Adrenal gland (tissue), 12 donors: ENCODE measurements around the gene LGALS3BP. TPM values are rescaled to one million over a fixed set of nuclear protein-coding genes. Genes with fewer than 3 reads are reported as not detected.

Experiments used
- DNase-seq, 7 donors: peaks; one replicate each; pipeline ENCODE4 v3.0.0-alpha.2; 2019 to 2020
- H3K27ac ChIP-seq, 5 donors: fragments of 200-600 bp; sonication (generic) in 4 of 5; 1 replicate in 3 of 5; 2 replicates in 2 of 5; pipeline versions ENCODE4 v1.5.1 to v1.8.0; 2016 to 2020; ENCODE audit warnings: mild to moderate bottlenecking in 1 of 5
- H3K27me3 ChIP-seq: fragments of 200-600 bp; 2 replicates; pipeline ENCODE4 v1.8.0; 2021
- H3K36me3 ChIP-seq, 2 donors: fragments of 200-600 bp; replicated peaks in 1 of 2; 1 replicate in 1 of 2; 2 replicates in 1 of 2; pipeline versions ENCODE4 v1.5.1 to v1.8.0; 2018 to 2022
- H3K4me1 ChIP-seq, 2 donors: fragments of 200-600 bp; replicated peaks in 1 of 2; 1 replicate in 1 of 2; 2 replicates in 1 of 2; pipeline versions ENCODE4 v1.5.1 to v1.8.0; 2018 to 2021
- H3K4me3 ChIP-seq, 4 donors: fragments of 200-600 bp; sonication (generic) in 3 of 4; one replicate each; pipeline ENCODE4 v1.5.1; 2016 to 2018
- H3K9me3 ChIP-seq, 3 donors: fragments of 200-600 bp; sonication (generic) in 1 of 3; replicated peaks in 1 of 3; 1 replicate in 2 of 3; 2 replicates in 1 of 3; pipeline versions ENCODE4 v1.5.1 to v1.8.0; 2016 to 2021
- CTCF ChIP-seq, 6 experiments: fragments of 450-650 bp in 4 of 6; fragments of 200-600 bp in 2 of 6; sonication (generic) in 1 of 6; IDR thresholded peaks; 1 replicate in 5 of 6; 2 replicates in 1 of 6; pipeline versions ENCODE4 v1.5.1 to v1.8.0; 2016 to 2021; ENCODE audit warnings: antibody characterized with exemption in 6 of 6, mild to moderate bottlenecking in 2 of 6, moderate library complexity in 1 of 6
- POLR2A ChIP-seq, 2 donors: fragments of 450-650 bp; IDR thresholded peaks; one replicate each; pipeline ENCODE4 v1.6.1; 2017; ENCODE audit warnings: antibody characterized with exemption in 2 of 2, mild to moderate bottlenecking in 2 of 2, moderate library complexity in 1 of 2
- WGBS, 4 donors: extraction: QIAGEN DNeasy Blood & Tissue Kit in 2 of 4; methylation state at CpG; one replicate each; pipeline versions ENCODE4 v1.1.5 to v1.1.7; 2013 to 2017; 5-methylcytosine and 5-hydroxymethylcytosine counted together
- intact Hi-C, 2 donors: fragments of 100-400 bp; cut with DNase I; formaldehyde crosslinking; loops; one replicate each; pipeline versions ENCODE4 v1.14.1 to v1.15.0; 2022 to 2023
- polyA plus RNA-seq, 3 donors: library from polyadenylated mRNA; stranded (reverse); fragments of 200-250 nt in 2 of 3; fragments of 350-450 nt in 1 of 3; fragmentation: Illumina TruSeq in 1 of 3; extraction: RNeasy Lipid Tissue Mini Kit (QIAGEN cat#74804) in 1 of 3; gene quantifications; one replicate each; pipeline ENCODE4 v1.2.3, GENCODE V29; 2013 to 2014
- total RNA-seq, 9 donors: library from RNA; depleted of rRNA in 4 of 9; stranded (reverse); fragments of >200 nt in 4 of 9; fragments of 120-200 nt in 1 of 9; fragmentation: NEBNext Ultra II Directional in 1 of 9; extraction: Animal tissue kit (Norgen Biotek cat#: 25700) in 1 of 9; gene quantifications; one replicate each; pipeline versions ENCODE4 v1.1.0 to v1.2.4, GENCODE V29; 2013 to 2023
- donor health status: healthy with polysubstance abuse.
- donor health status: Bipolar disorder and iron deficiency.
- donor health status: DM: yes; HTN: yes; CAD: no.
- donor health status: DM: no; HTN: no; CAD: no.
- donor health status: DM: no; HTN: no; CAD: no.
- donor health status: DM: yes; HTN: yes; CAD: no.

The LGALS3BP gene
- total and polyA plus RNA-seq, 12 donors = 144 to 1,588 (median 726) TPM

GRCh38 chr17:79008666-79009387, 29.1 kb upstream of the LGALS3BP start:
- Histone ChIP-seq H3K9me3 (no peaks in the 10 kb centered on the region), H3K36me3 (no peaks in the 10 kb centered on the region), H3K27me3 (no peaks in the 10 kb centered on the region), H3K4me3 (peak overlapping the region in 3 of 4 donors; percentile 31 to 100 (median 48)), H3K27ac (peak overlapping the region in 3 of 5 donors; percentile 82 to 99 (median 88)), H3K4me1 (peaks cover 23 to 38% of the 10 kb centered on the region in 2 donors)
- 31 to 47% (median 32%) methylated on average over 6 to 7 of the region's 7 CpGs for WGBS, 4 donors
- peak in 4 of 7 donors; percentile 18 to 54 (median 25) for DNase-seq
- intact Hi-C loops = no loop called here
- TF ChIP-seq POLR2A (IDR thresholded peaks at IDR 0.05) (no peak), CTCF (IDR thresholded peaks at IDR 0.05) (no peak)

- intact Hi-C loops = no loop called here
- H3K36me3 ChIP-seq = no peaks in the 10 kb centered on the region
- peaks cover 23 to 38% of the 10 kb centered on the region in 2 donors for H3K4me1 ChIP-seq
- H3K4me3 ChIP-seq = peak overlapping the region in 1 of 4 donors; percentile 100
- no peak overlapping the region for H3K27ac ChIP-seq
- TF ChIP-seq CTCF (IDR thresholded peaks at IDR 0.05) = no peak
- TF ChIP-seq POLR2A (IDR thresholded peaks at IDR 0.05) = no peak
- no peaks in the 10 kb centered on the region for H3K9me3 ChIP-seq
- H3K27me3 ChIP-seq = no peaks in the 10 kb centered on the region
- DNase-seq = peak in 5 of 7 donors; percentile 6 to 50 (median 14)
- WGBS, 4 donors = 83 to 87% (median 85%) methylated on average over 18 to 21 of the region's 21 CpGs
Observed at GRCh38 chr17:79007504-79008381, 28.0 kb upstream of the LGALS3BP start.

- Histone ChIP-seq H3K4me3 (no peak overlapping the region), H3K36me3 (no peaks in the 10 kb centered on the region), H3K4me1 (peaks cover 23 to 38% of the 10 kb centered on the region in 2 donors), H3K27me3 (no peaks in the 10 kb centered on the region), H3K27ac (no peak overlapping the region), H3K9me3 (no peaks in the 10 kb centered on the region)
- DNase-seq = peak in 3 of 7 donors; percentile 16 to 51 (median 20)
- 83 to 87% (median 86%) methylated on average over 19 of the region's 19 CpGs for WGBS, 4 donors
- intact Hi-C loops = no loop called here
- no peak for TF ChIP-seq POLR2A (IDR thresholded peaks at IDR 0.05)
- no peak for TF ChIP-seq CTCF (IDR thresholded peaks at IDR 0.05)
Observed at GRCh38 chr17:79006794-79007503, 27.2 kb upstream of the LGALS3BP start.
